Measurements from ENCODE around the gene ARIH2. TPM values are rescaled to one million over a fixed set of nuclear protein-coding genes. Genes with fewer than 3 reads are reported as not detected.

The ARIH2 gene
- total RNA-seq, 1 experiment from 2014 or later: 113 TPM

DNA sequence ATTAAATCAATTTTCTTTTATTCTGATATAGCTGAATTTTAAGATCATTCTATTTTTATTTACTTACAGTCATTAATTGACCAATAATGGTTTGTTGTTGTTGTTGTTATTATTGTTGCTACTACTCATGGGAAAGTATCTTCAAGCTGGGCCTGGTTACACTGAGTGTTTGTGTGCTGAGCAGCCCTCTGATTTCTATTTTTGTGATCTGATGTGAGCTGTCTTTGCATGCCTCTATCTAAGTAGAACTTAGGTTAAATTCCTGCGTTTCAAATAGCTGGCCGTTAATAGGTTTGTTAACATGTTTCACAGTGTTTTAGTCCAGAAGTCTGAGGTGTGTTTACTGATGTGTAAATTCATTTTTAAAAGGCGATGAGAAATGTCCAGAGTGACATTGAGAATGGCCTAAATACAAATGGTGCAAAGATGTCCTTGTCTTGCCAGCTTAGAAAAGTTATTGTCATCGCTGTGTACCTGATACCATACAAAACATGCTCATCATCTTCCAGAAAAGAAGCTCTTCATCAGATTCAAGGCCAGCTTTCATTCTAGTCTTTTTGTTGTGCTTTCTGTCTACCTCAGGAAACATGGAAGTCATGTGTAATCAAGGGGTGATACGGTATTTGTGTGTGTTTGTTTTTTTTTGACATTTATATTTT is 15.8 kb downstream of the ARIH2 start:
- H3K79me2 ChIP-seq (ENCODE audit: low read length): peaks cover 97% of the 10 kb centered on the region
- peaks cover 4% of the 10 kb centered on the region; the same call in 1 of the 2 replicates for H3K4me1 ChIP-seq (ENCODE audit: low read length)
- H3K27ac ChIP-seq (ENCODE audit: low read length): no peak overlapping the region
- peaks cover 14% of the 10 kb centered on the region for H4K20me1 ChIP-seq (ENCODE audit: insufficient read depth, low read depth, low read length)
- H3K9ac ChIP-seq (ENCODE audit: low read length): no peak overlapping the region
- no peaks in the 10 kb centered on the region for H3K9me2 ChIP-seq (replicated peaks; ENCODE audit: insufficient read depth, low read length)
- H3K9me3 ChIP-seq (ENCODE audit: low read length): no peaks in the 10 kb centered on the region
- H3K4me3 ChIP-seq (ENCODE audit: low read length): no peak overlapping the region
- no peak overlapping the region for H2AFZ ChIP-seq (ENCODE audit: low read length)
- no peak overlapping the region for H3K4me2 ChIP-seq (ENCODE audit: low read depth, low read length, poor library complexity, severe bottlenecking)
- no peak for DNase-seq
- H3K36me3 ChIP-seq (ENCODE audit: insufficient read depth, low read length): peaks cover 57% of the 10 kb centered on the region
- no peaks in the 10 kb centered on the region for H3K27me3 ChIP-seq (ENCODE audit: low read length)

DNA sequence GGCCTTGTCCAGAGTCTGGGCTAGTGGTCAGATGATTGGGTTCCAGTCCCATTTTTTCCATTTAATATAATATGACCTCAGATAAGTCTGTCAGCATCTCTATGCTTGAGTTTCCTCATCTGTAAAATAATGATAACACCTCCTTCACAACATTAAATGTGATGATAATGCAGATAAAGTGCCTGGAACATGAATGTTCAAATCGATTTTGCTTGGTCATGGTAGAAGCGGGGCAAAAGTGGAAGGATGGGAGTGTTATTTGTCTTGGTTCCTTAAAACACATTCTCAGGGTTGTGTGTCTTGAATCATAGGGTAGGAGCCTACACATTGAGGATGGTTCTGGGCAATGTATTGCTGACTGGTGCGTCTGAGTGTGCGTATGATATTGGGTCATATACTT is 16.9 kb downstream of the ARIH2 start:
- Histone ChIP-seq H3K4me1 (ENCODE audit: low read length) (peaks cover 4% of the 10 kb centered on the region; the same call in 1 of the 2 replicates), H3K9ac (ENCODE audit: low read length) (no peak overlapping the region), H3K79me2 (ENCODE audit: low read length) (peaks cover 89% of the 10 kb centered on the region), H3K9me2 (replicated peaks; ENCODE audit: insufficient read depth, low read length) (no peaks in the 10 kb centered on the region), H4K20me1 (ENCODE audit: insufficient read depth, low read depth, low read length) (peaks cover 14% of the 10 kb centered on the region), H3K36me3 (ENCODE audit: insufficient read depth, low read length) (peaks cover 49% of the 10 kb centered on the region), H2AFZ (ENCODE audit: low read length) (no peak overlapping the region), H3K4me2 (ENCODE audit: low read depth, low read length, poor library complexity, severe bottlenecking) (no peak overlapping the region), H3K27me3 (ENCODE audit: low read length) (no peaks in the 10 kb centered on the region), H3K27ac (ENCODE audit: low read length) (no peak overlapping the region), H3K4me3 (ENCODE audit: low read length) (no peak overlapping the region), H3K9me3 (ENCODE audit: low read length) (no peaks in the 10 kb centered on the region)
- DNase-seq: no peak

DNA sequence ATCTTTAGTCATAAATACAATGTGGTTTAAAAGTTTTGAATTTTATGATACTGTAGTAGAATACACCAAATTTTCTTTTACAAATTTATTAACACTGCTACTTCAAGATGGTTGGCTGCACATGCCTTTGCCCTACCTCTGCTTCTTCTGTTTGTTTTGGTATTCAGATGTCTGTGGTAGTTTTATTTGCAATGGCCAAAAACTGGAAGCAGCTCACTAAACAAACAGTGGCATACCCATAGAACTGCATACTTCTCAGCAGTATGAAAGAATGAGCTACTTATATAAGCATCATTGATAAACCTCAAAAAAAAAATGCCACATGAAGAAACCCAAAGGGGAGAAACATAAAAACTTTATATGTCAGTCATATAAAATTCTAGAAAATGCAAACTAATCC is 19.5 kb downstream of the ARIH2 start:
- Histone ChIP-seq H3K9me3 (ENCODE audit: low read length) (no peaks in the 10 kb centered on the region), H2AFZ (ENCODE audit: low read length) (no peak overlapping the region), H3K27ac (ENCODE audit: low read length) (no peak overlapping the region), H3K9ac (ENCODE audit: low read length) (no peak overlapping the region), H3K27me3 (ENCODE audit: low read length) (no peaks in the 10 kb centered on the region), H3K4me3 (ENCODE audit: low read length) (no peak overlapping the region), H4K20me1 (ENCODE audit: insufficient read depth, low read depth, low read length) (0 out of 2 replicates have a peak, but pooled peaks cover 5% of the 10 kb centered on the region), H3K9me2 (replicated peaks; ENCODE audit: insufficient read depth, low read length) (no peaks in the 10 kb centered on the region), H3K79me2 (ENCODE audit: low read length) (peaks cover 79% of the 10 kb centered on the region), H3K36me3 (ENCODE audit: insufficient read depth, low read length) (peaks cover 35% of the 10 kb centered on the region), H3K4me2 (ENCODE audit: low read depth, low read length, poor library complexity, severe bottlenecking) (no peak overlapping the region), H3K4me1 (ENCODE audit: low read length) (0 out of 2 replicates have a peak, but pooled peaks cover 2% of the 10 kb centered on the region)
- no peak for DNase-seq

DNA sequence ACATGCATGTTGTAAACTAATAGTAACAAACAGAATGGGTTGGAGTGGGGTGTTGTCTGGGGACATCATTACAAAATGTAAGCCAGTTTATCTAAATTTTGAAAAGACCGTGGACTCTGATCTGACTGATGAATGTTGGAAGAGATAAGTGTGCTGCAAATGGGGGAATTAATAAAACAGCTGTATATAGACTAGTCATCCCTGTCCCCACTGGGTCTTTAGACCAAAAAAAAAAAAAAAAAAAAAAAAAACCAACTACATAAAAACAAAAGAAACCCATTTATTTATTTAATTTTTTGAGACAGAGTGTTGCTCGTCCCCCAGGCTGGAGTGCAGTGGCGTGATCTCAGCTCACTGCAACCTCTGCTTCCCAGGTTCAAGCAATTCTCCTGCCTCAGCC is 20.0 kb downstream of the ARIH2 start:
- Histone ChIP-seq H3K9me3 (ENCODE audit: low read length) (no peaks in the 10 kb centered on the region), H3K27ac (ENCODE audit: low read length) (no peak overlapping the region), H3K9me2 (replicated peaks; ENCODE audit: insufficient read depth, low read length) (no peaks in the 10 kb centered on the region), H3K27me3 (ENCODE audit: low read length) (no peaks in the 10 kb centered on the region), H3K79me2 (ENCODE audit: low read length) (peaks cover 81% of the 10 kb centered on the region), H3K4me3 (ENCODE audit: low read length) (no peak overlapping the region), H4K20me1 (ENCODE audit: insufficient read depth, low read depth, low read length) (0 out of 2 replicates have a peak, but pooled peaks cover 6% of the 10 kb centered on the region), H3K4me2 (ENCODE audit: low read depth, low read length, poor library complexity, severe bottlenecking) (no peak overlapping the region), H3K36me3 (ENCODE audit: insufficient read depth, low read length) (peaks cover 32% of the 10 kb centered on the region; the same call in 1 of the 2 replicates), H3K4me1 (ENCODE audit: low read length) (peaks cover 5% of the 10 kb centered on the region; the same call in 1 of the 2 replicates), H3K9ac (ENCODE audit: low read length) (no peak overlapping the region), H2AFZ (ENCODE audit: low read length) (no peak overlapping the region)
- DNase-seq: no peak

DNA sequence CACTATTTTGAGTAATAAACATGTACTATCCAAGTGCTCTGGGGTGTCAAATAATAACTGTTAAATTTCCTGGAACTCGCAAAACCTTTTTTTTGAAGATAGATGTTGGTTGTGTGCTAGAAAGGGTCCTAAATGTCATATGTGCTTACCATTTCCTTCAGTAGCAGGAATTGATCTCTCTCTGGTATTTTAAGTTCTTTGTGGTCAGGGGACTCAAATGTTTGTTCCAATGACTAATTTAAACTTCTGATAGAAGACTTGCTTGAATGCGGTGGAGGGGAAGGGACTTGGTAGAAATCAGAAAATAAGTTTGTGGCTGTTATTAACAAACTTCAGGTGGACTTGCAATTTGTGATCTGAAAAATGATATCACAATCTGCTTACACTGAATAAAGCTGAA is 26.8 kb downstream of the ARIH2 start:
- H3K9me2 ChIP-seq (replicated peaks; ENCODE audit: insufficient read depth, low read length): no peaks in the 10 kb centered on the region
- no peak for DNase-seq
- no peaks in the 10 kb centered on the region for H3K36me3 ChIP-seq (ENCODE audit: insufficient read depth, low read length)
- no peak overlapping the region for H3K4me3 ChIP-seq (ENCODE audit: low read length)
- H4K20me1 ChIP-seq (ENCODE audit: insufficient read depth, low read depth, low read length): peaks cover 12% of the 10 kb centered on the region; the same call in 1 of the 2 replicates
- H3K4me2 ChIP-seq (ENCODE audit: low read depth, low read length, poor library complexity, severe bottlenecking): peak overlapping the region; percentile 10
- no peak overlapping the region for H2AFZ ChIP-seq (ENCODE audit: low read length)
- peaks cover 84% of the 10 kb centered on the region for H3K79me2 ChIP-seq (ENCODE audit: low read length)
- no peak overlapping the region for H3K9ac ChIP-seq (ENCODE audit: low read length)
- no peaks in the 10 kb centered on the region for H3K9me3 ChIP-seq (ENCODE audit: low read length)
- H3K4me1 ChIP-seq (ENCODE audit: low read length): peaks cover 50% of the 10 kb centered on the region
- H3K27ac ChIP-seq (ENCODE audit: low read length): no peak overlapping the region; the same call in 1 of the 2 replicates
- H3K27me3 ChIP-seq (ENCODE audit: low read length): no peaks in the 10 kb centered on the region

DNA sequence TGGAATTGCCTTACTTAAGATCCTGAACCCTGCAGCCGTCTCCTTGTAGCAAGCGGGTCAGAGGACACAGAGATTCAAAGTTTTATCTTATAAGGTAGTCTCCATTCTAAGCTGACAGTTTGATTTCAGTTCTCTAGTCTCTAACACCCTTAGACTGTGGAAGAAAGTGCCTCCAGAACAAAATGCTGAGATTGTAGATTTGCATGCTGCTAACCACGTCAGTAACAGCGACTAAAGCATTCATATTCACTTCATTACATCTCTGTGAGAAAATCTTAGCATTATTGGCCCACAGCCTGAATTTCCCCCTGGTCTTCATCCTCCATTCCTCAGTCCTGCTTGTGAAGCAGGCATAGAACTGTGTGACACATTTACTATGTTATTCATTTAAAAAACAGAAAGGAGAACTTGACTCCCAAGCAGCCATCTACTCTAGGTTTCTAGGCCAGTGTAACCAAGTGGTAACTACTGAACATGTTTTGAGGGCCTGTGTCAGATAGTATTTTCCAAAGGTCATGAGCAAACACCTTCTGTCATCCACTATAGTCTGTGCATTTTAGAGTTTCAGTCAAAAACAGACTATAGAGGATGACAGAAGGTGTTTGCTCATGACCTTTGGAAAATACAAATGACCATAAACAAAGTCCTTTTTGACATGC is 27.4 kb downstream of the ARIH2 start:
- Histone ChIP-seq H3K36me3 (ENCODE audit: insufficient read depth, low read length) (no peaks in the 10 kb centered on the region), H3K4me2 (ENCODE audit: low read depth, low read length, poor library complexity, severe bottlenecking) (no peak overlapping the region), H4K20me1 (ENCODE audit: insufficient read depth, low read depth, low read length) (peaks cover 12% of the 10 kb centered on the region; the same call in 1 of the 2 replicates), H3K27ac (ENCODE audit: low read length) (no peak overlapping the region; the same call in 1 of the 2 replicates), H3K79me2 (ENCODE audit: low read length) (peaks cover 87% of the 10 kb centered on the region), H3K27me3 (ENCODE audit: low read length) (no peaks in the 10 kb centered on the region), H3K4me3 (ENCODE audit: low read length) (no peak overlapping the region), H3K9me2 (replicated peaks; ENCODE audit: insufficient read depth, low read length) (no peaks in the 10 kb centered on the region), H3K9ac (ENCODE audit: low read length) (no peak overlapping the region), H2AFZ (ENCODE audit: low read length) (no peak overlapping the region), H3K4me1 (ENCODE audit: low read length) (peaks cover 51% of the 10 kb centered on the region), H3K9me3 (ENCODE audit: low read length) (no peaks in the 10 kb centered on the region)
- DNase-seq: no peak

DNA sequence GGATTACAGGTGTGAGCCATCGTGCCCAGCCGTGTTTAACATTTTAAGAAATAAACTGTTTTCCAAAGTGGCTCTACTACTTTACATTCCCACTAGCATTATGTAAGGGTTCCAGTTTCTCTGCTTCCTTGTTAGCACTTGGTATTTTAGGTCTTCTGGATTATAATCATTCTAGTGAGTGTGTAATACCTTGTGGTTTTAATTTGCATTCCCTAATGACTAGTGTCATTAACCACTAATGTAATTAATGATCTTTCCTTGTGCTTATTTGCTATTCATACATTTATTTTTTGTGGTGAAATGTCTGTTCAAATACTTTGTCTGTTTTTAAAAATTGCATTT is 30.7 kb downstream of the ARIH2 start:
- Histone ChIP-seq H3K36me3 (ENCODE audit: insufficient read depth, low read length) (0 out of 2 replicates have a peak, but pooled peaks cover under 1% of the 10 kb centered on the region), H3K9me2 (replicated peaks; ENCODE audit: insufficient read depth, low read length) (no peaks in the 10 kb centered on the region), H3K27me3 (ENCODE audit: low read length) (no peaks in the 10 kb centered on the region), H3K9me3 (ENCODE audit: low read length) (no peaks in the 10 kb centered on the region), H3K27ac (ENCODE audit: low read length) (peak overlapping the region; percentile 54), H4K20me1 (ENCODE audit: insufficient read depth, low read depth, low read length) (peaks cover 6% of the 10 kb centered on the region; the same call in 1 of the 2 replicates), H3K4me2 (ENCODE audit: low read depth, low read length, poor library complexity, severe bottlenecking) (peak overlapping the region; percentile 45), H3K9ac (ENCODE audit: low read length) (no peak overlapping the region), H3K4me3 (ENCODE audit: low read length) (no peak overlapping the region), H3K79me2 (ENCODE audit: low read length) (peaks cover 86% of the 10 kb centered on the region), H3K4me1 (ENCODE audit: low read length) (peaks cover 49% of the 10 kb centered on the region), H2AFZ (ENCODE audit: low read length) (no peak overlapping the region)
- DNase-seq: no peak

DNA sequence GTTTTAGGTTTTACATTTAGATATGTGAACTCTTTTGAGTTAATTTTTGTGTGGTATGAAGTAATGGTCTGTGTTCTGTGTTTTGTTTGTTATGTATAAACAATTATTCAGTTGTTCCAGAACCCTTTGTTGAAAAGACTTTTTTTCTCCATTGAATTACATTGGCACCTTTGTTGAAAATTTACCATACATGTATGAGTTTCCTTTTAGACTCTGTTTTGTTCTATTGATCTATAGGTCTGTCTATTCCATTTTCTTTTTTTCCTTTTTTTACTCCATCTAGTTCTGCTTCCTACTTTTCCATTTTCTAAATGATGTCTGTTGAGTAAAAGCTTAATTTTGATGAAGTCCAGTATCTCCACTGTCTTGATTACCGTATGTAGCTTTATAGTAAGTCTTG is 31.4 kb downstream of the ARIH2 start:
- DNase-seq: no peak
- no peaks in the 10 kb centered on the region; the same call in 1 of the 2 replicates for H4K20me1 ChIP-seq (ENCODE audit: insufficient read depth, low read depth, low read length)
- H3K36me3 ChIP-seq (ENCODE audit: insufficient read depth, low read length): peaks cover 3% of the 10 kb centered on the region; the same call in 1 of the 2 replicates
- no peaks in the 10 kb centered on the region for H3K9me2 ChIP-seq (replicated peaks; ENCODE audit: insufficient read depth, low read length)
- no peaks in the 10 kb centered on the region for H3K27me3 ChIP-seq (ENCODE audit: low read length)
- H3K4me2 ChIP-seq (ENCODE audit: low read depth, low read length, poor library complexity, severe bottlenecking): peak overlapping the region; percentile 45
- H3K27ac ChIP-seq (ENCODE audit: low read length): peak overlapping the region; percentile 54
- H3K4me1 ChIP-seq (ENCODE audit: low read length): peaks cover 42% of the 10 kb centered on the region
- H3K9me3 ChIP-seq (ENCODE audit: low read length): no peaks in the 10 kb centered on the region
- no peak overlapping the region for H2AFZ ChIP-seq (ENCODE audit: low read length)
- peaks cover 86% of the 10 kb centered on the region for H3K79me2 ChIP-seq (ENCODE audit: low read length)
- no peak overlapping the region for H3K4me3 ChIP-seq (ENCODE audit: low read length)
- no peak overlapping the region for H3K9ac ChIP-seq (ENCODE audit: low read length)
